RWPE2 (cell line): ENCODE measurements around the gene CDC7.
"Not testable (repeated sequence)": the region's sequence is repeated elsewhere in the genome, so short reads cannot be mapped to it uniquely, and the experiment has no call there.

Experiments used
- ATAC-seq: fragments of 200-7000 bp; cut with Tn5 transposase; 3 replicates; pipeline ENCODE4 v1.9.1; 2021; ENCODE audit warnings: low read depth
- DNase-seq: peaks from one replicate; pipeline ENCODE4 v3.0.0-alpha.2; 2020; ENCODE audit warnings: low spot score
- H3K27ac ChIP-seq: fragments of 450-650 bp; 2 replicates; pipeline ENCODE4 v1.5.1; 2017; ENCODE audit warnings: mild to moderate bottlenecking; ENCODE audit not compliant: poor library complexity, severe bottlenecking
- H3K27me3 ChIP-seq: fragments of 250-450 bp; sonication (Bioruptor Pico); 2 replicates; pipeline ENCODE4 v1.5.1; 2021; ENCODE audit warnings: mild to moderate bottlenecking, moderate library complexity; ENCODE audit not compliant: insufficient read depth, poor library complexity, severe bottlenecking
- H3K36me3 ChIP-seq: fragments of 250-450 bp; sonication (Bioruptor Pico); 2 replicates; pipeline ENCODE4 v1.5.1; 2020; ENCODE audit warnings: low read depth, mild to moderate bottlenecking, moderate library complexity
- H3K4me1 ChIP-seq: fragments of 250-450 bp; sonication (Bioruptor Pico); 2 replicates; pipeline ENCODE4 v1.5.1; 2021; ENCODE audit warnings: mild to moderate bottlenecking, moderate library complexity; ENCODE audit not compliant: insufficient read depth, poor library complexity, severe bottlenecking
- H3K4me3 ChIP-seq: fragments of 250-450 bp; sonication (Bioruptor Pico); 2 replicates; pipeline ENCODE4 v1.5.1; 2021; ENCODE audit warnings: mild to moderate bottlenecking, moderate library complexity; ENCODE audit not compliant: severe bottlenecking
- H3K9me3 ChIP-seq: fragments of 250-450 bp; sonication (Bioruptor Pico); 2 replicates; pipeline ENCODE4 v1.5.1; 2021; ENCODE audit warnings: mild to moderate bottlenecking, moderate library complexity; ENCODE audit not compliant: severe bottlenecking
- TF ChIP-seq, protein P1 (sequence below): fragments of 450-650 bp; IDR thresholded peaks from one replicate; pipeline ENCODE4 v1.5.1; 2017; ENCODE audit warnings: mild to moderate bottlenecking, moderate library complexity; ENCODE audit not compliant: poor library complexity, severe bottlenecking

CDC7 gene

DNA sequence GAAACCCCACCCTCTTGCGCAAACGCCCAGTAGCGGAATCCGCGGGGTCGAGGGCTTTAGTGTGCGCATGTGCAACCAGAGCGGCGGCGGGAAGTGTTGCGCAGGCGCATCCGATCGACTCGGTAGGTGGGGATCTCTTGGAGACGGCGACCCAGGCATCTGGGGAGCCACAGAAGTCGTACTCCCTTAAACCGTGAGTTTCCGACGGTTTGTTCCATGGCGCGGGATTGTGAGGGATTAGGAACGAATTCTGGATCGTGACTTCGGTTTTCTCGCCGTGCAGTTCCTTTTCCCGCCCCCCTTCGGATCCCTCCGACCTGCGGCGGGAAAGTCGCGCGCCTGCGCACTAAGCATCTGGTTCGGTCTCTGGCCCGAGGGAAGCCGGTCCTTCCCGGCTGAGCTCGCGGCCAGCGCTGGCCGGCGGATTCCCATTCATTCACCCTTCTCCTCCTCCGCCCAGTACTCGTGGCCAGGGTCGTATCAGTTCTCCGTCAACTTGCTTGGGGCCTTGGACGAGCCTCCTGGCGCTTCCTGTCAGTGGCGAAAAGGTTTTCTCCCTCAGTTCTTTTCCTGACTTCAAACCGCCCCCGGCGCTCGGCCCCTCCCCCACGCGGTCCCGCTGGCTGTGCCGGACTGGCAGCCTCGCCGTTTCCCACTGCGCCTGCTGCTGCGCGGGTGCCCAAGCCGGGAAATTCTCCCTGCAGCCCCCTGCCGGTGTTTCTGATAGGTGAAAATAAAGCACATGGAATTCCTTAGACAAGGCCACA, at the start of gene CDC7:
CDC7 (plus strand) TSS at position 96 of the 767 bp plus-strand sequence. CDS start 866 bp downstream, outside the sequence.
- ATAC-seq (peak; percentile 80), DNase-seq (peak; percentile 84)
- TF ChIP-seq, protein P1, sequence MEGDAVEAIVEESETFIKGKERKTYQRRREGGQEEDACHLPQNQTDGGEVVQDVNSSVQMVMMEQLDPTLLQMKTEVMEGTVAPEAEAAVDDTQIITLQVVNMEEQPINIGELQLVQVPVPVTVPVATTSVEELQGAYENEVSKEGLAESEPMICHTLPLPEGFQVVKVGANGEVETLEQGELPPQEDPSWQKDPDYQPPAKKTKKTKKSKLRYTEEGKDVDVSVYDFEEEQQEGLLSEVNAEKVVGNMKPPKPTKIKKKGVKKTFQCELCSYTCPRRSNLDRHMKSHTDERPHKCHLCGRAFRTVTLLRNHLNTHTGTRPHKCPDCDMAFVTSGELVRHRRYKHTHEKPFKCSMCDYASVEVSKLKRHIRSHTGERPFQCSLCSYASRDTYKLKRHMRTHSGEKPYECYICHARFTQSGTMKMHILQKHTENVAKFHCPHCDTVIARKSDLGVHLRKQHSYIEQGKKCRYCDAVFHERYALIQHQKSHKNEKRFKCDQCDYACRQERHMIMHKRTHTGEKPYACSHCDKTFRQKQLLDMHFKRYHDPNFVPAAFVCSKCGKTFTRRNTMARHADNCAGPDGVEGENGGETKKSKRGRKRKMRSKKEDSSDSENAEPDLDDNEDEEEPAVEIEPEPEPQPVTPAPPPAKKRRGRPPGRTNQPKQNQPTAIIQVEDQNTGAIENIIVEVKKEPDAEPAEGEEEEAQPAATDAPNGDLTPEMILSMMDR: peak; percentile 73
- peak within 1 kb of the TSS; percentile 86 for H3K27ac ChIP-seq
- H3K36me3 ChIP-seq: peaks cover 38% of the 10 kb centered on the region
- H3K27me3 ChIP-seq: no peaks in the 10 kb centered on the region
- H3K9me3 ChIP-seq: no peaks in the 10 kb centered on the region
- peaks cover 15% of the 10 kb centered on the region for H3K4me1 ChIP-seq
- peak within 1 kb of the TSS; percentile 52 for H3K4me3 ChIP-seq

DNA sequence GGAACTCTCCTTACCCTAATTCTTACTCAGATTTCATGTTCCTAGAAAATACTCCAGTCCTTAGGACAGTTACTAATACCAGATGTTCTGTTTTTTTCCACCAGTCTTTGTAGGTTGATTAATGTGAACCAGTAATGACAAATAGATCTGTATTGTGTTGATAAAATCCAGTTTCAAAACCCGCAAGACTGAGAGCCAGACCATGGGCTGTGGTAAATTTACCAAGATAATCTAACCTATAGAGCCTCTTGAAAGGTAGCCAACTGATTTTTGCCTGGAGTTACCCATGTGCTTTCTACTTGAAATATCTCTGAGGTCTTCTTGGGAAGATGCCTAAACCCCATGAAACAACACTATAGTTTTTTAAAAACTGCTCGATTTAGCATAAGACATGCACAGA, 46.5 kb upstream of the CDC7 start:
- Histone ChIP-seq H3K4me1 (no peaks in the 10 kb centered on the region), H3K9me3 (no peaks in the 10 kb centered on the region), H3K36me3 (no peaks in the 10 kb centered on the region), H3K4me3 (no peak overlapping the region), H3K27ac (no peak overlapping the region), H3K27me3 (no peaks in the 10 kb centered on the region)
- TF ChIP-seq, protein P1: no peak
- ATAC-seq (no peak), DNase-seq (no peak)

DNA sequence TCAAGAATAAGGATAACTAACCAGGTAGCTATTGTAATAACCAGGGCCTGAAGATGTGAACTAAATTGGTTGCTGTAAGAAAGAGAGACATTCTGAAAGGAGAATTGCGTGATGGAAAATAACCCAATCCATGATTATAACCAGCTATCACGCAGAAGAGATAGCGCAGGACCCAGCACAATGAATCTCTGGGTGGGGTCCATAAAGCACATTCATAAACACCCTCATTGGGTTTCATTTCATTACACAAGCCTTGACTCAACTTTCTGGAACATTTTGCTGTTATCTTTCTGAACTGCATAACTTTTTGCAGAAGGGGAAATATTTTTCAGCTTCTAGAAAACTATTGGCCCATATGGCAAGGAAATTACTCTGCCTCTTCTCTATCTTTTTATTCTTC, 45.3 kb upstream of the CDC7 start:
- Histone ChIP-seq H3K36me3 (no peaks in the 10 kb centered on the region), H3K9me3 (no peaks in the 10 kb centered on the region), H3K27ac (no peak overlapping the region), H3K4me3 (no peak overlapping the region), H3K4me1 (no peaks in the 10 kb centered on the region), H3K27me3 (no peaks in the 10 kb centered on the region)
- TF ChIP-seq, protein P1: no peak
- ATAC-seq (no peak), DNase-seq (no peak)

DNA sequence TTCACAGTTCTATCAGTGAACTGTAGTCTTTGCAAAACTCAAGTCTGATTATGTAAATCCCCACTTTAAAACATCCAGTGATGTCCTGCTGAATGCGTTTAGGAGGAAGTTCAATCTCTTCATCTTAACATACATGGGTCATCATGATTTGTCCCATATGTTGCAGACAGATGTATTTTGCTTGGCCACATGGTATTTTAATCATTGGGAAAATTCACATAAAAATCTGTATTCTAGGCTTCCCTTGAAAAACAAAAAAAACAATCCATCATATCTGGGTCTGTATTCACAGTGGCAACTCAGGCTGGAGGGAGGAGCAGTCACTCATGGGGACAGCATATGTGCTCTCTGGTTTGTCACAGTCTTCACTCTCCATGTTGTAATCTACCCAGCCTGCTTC, 44.8 kb upstream of the CDC7 start:
- no peak for ATAC-seq
- no peaks in the 10 kb centered on the region for H3K4me1 ChIP-seq
- no peak overlapping the region for H3K27ac ChIP-seq
- no peaks in the 10 kb centered on the region for H3K36me3 ChIP-seq
- no peaks in the 10 kb centered on the region for H3K9me3 ChIP-seq
- H3K4me3 ChIP-seq: no peak overlapping the region
- no peaks in the 10 kb centered on the region for H3K27me3 ChIP-seq
- TF ChIP-seq, protein P1: no peak
- DNase-seq: no peak

DNA sequence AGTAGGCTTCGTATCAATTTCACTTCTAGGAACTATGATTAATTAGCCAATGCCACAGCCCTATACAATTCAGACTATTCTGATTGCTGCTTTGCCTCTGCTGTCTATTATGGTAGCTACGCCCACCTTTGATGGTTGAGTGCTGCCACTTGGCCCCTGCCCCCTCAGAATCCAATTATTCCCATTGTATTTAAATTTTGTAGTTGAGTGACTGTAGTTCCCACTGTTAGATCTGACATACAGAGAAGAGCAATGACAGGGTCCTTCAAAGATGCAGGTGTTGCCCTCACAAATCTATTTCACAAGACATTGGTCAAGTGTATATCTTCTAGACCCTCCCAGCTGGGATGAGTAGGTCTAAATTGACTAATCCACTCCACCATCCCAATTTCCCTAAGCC, 35.3 kb upstream of the CDC7 start:
- not testable (repeated sequence) for H3K27ac ChIP-seq, H3K9me3 ChIP-seq, ATAC-seq, H3K36me3 ChIP-seq, H3K4me3 ChIP-seq, H3K27me3 ChIP-seq, H3K4me1 ChIP-seq, DNase-seq
